ENCODE measurements around the gene TSACC.

DNA sequence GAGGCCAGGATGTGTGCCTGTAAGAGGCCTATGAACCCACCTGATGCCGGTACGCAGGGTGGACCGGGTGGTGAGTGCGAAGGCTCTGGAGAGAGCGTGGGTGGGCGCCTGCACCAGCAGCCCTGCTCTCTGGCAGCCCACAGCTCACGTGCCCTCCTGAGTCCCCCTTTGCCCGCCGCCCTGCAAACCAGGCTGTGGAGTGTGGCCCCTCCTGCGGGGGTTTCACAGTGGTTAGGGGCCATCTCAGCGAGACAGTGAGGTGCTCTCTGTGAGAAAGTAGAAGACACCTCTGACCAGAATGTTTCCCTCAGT lies 53.0 kb downstream of the TSACC start:
- TF ChIP-seq NFIC (IDR thresholded peaks at IDR 0.05) (no peak), TCF12 (IDR thresholded peaks at IDR 0.05; ENCODE audit: low read depth) (no peak), TEAD4 (IDR thresholded peaks at IDR 0.05) (no peak), TAF1 (IDR thresholded peaks at IDR 0.05; ENCODE audit: low read depth) (no peak), CREB1 (IDR thresholded peaks at IDR 0.05; ENCODE audit: low read depth) (no peak)
- TF ChIP-seq, protein P1, sequence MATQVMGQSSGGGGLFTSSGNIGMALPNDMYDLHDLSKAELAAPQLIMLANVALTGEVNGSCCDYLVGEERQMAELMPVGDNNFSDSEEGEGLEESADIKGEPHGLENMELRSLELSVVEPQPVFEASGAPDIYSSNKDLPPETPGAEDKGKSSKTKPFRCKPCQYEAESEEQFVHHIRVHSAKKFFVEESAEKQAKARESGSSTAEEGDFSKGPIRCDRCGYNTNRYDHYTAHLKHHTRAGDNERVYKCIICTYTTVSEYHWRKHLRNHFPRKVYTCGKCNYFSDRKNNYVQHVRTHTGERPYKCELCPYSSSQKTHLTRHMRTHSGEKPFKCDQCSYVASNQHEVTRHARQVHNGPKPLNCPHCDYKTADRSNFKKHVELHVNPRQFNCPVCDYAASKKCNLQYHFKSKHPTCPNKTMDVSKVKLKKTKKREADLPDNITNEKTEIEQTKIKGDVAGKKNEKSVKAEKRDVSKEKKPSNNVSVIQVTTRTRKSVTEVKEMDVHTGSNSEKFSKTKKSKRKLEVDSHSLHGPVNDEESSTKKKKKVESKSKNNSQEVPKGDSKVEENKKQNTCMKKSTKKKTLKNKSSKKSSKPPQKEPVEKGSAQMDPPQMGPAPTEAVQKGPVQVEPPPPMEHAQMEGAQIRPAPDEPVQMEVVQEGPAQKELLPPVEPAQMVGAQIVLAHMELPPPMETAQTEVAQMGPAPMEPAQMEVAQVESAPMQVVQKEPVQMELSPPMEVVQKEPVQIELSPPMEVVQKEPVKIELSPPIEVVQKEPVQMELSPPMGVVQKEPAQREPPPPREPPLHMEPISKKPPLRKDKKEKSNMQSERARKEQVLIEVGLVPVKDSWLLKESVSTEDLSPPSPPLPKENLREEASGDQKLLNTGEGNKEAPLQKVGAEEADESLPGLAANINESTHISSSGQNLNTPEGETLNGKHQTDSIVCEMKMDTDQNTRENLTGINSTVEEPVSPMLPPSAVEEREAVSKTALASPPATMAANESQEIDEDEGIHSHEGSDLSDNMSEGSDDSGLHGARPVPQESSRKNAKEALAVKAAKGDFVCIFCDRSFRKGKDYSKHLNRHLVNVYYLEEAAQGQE (IDR thresholded peaks at IDR 0.05; ENCODE audit: low read depth), result no peak
- TF ChIP-seq, protein P2, sequence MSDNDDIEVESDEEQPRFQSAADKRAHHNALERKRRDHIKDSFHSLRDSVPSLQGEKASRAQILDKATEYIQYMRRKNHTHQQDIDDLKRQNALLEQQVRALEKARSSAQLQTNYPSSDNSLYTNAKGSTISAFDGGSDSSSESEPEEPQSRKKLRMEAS (IDR thresholded peaks at IDR 0.05), result no peak

Data from Ishikawa (cell line).